HEK293 (cell line): Measurements from ENCODE around the gene HSF5.

ENCODE experiments used
- EGR2 ChIP-seq: fragments of 450-650 bp; formaldehyde crosslinking; IDR thresholded peaks from 2 replicates; pipeline ENCODE4 v1.5.1; 2016; ENCODE audit warnings: low read depth, missing biosample characterization, missing genetic modification characterization
- GLIS1 ChIP-seq: fragments of 450-650 bp; formaldehyde crosslinking; IDR thresholded peaks from 2 replicates; pipeline ENCODE4 v1.5.1; 2016; ENCODE audit warnings: missing biosample characterization, missing genetic modification characterization
- GLIS2 ChIP-seq: fragments of 450-650 bp; formaldehyde crosslinking; IDR thresholded peaks from 2 replicates; pipeline ENCODE4 v1.5.1; 2016; ENCODE audit warnings: missing biosample characterization, missing genetic modification characterization
- KLF16 ChIP-seq: fragments of 450-650 bp; formaldehyde crosslinking; IDR thresholded peaks from 2 replicates; pipeline ENCODE4 v1.5.1; 2017; ENCODE audit warnings: missing biosample characterization, missing genetic modification characterization
- KLF7 ChIP-seq: fragments of 450-650 bp; formaldehyde crosslinking; IDR thresholded peaks from 2 replicates; pipeline ENCODE4 v1.5.1; 2016; ENCODE audit warnings: missing biosample characterization, missing genetic modification characterization, borderline replicate concordance
- KLF8 ChIP-seq: fragments of 450-650 bp; formaldehyde crosslinking; IDR thresholded peaks from 2 replicates; pipeline ENCODE4 v1.5.1; 2016; ENCODE audit warnings: missing biosample characterization, missing genetic modification characterization
- KLF9 ChIP-seq: fragments of 450-650 bp; formaldehyde crosslinking; IDR thresholded peaks from 2 replicates; pipeline ENCODE4 v1.5.1; 2016; ENCODE audit warnings: missing biosample characterization, missing genetic modification characterization, low read depth
- MYNN ChIP-seq: fragments of 450-650 bp; formaldehyde crosslinking; IDR thresholded peaks from 2 replicates; pipeline ENCODE4 v1.5.1; 2016; ENCODE audit warnings: missing biosample characterization, missing genetic modification characterization, borderline replicate concordance
- PRDM1 ChIP-seq: fragments of 450-650 bp; formaldehyde crosslinking; IDR thresholded peaks from 2 replicates; pipeline ENCODE4; 2016; ENCODE audit warnings: missing biosample characterization, missing genetic modification characterization
- SETDB1 ChIP-seq: IDR thresholded peaks from one replicate; pipeline ENCODE4 v1.6.1; 2017; ENCODE audit warnings: mild to moderate bottlenecking, low read length, moderate library complexity, mixed read lengths; ENCODE audit not compliant: insufficient read length
- SP3 ChIP-seq: fragments of 450-650 bp; formaldehyde crosslinking; IDR thresholded peaks from 2 replicates; pipeline ENCODE4 v1.5.1; 2016; ENCODE audit warnings: missing biosample characterization, missing genetic modification characterization
- SP7 ChIP-seq: fragments of 450-650 bp; formaldehyde crosslinking; IDR thresholded peaks from 2 replicates; pipeline ENCODE4 v1.5.1; 2016; ENCODE audit warnings: missing biosample characterization, missing genetic modification characterization
- TRIM28 ChIP-seq: IDR thresholded peaks from 2 replicates; pipeline ENCODE4 v1.6.1; 2011; ENCODE audit warnings: low read length, control low read depth, borderline replicate concordance
- ZBTB10 ChIP-seq: fragments of 450-650 bp; formaldehyde crosslinking; IDR thresholded peaks from 2 replicates; pipeline ENCODE4 v1.5.1; 2016; ENCODE audit warnings: missing biosample characterization, missing genetic modification characterization
- ZBTB17 ChIP-seq: fragments of 450-650 bp; formaldehyde crosslinking; IDR thresholded peaks from 2 replicates; pipeline ENCODE4 v1.5.1; 2016; ENCODE audit warnings: missing biosample characterization, missing genetic modification characterization
- ZNF10 ChIP-seq: fragments of 450-650 bp; formaldehyde crosslinking; IDR thresholded peaks from 2 replicates; pipeline ENCODE4 v1.5.1; 2017; ENCODE audit warnings: missing biosample characterization, missing genetic modification characterization
- ZNF138 ChIP-seq: fragments of 450-650 bp; formaldehyde crosslinking; IDR thresholded peaks from 2 replicates; pipeline ENCODE4 v1.5.1; 2016; ENCODE audit warnings: missing biosample characterization, missing genetic modification characterization, borderline replicate concordance
- ZNF140 ChIP-seq: fragments of 450-650 bp; formaldehyde crosslinking; IDR thresholded peaks from 2 replicates; pipeline ENCODE4 v1.5.1; 2016; ENCODE audit warnings: missing biosample characterization, missing genetic modification characterization
- ZNF184 ChIP-seq: fragments of 450-650 bp; IDR thresholded peaks from 2 replicates; pipeline ENCODE4 v1.5.1; 2018; ENCODE audit warnings: missing biosample characterization, mild to moderate bottlenecking, missing genetic modification characterization
- ZNF2 ChIP-seq: fragments of 450-650 bp; formaldehyde crosslinking; IDR thresholded peaks from 2 replicates; pipeline ENCODE4 v1.5.1; 2016; ENCODE audit warnings: missing biosample characterization, missing genetic modification characterization
- ZNF23 ChIP-seq: fragments of 450-650 bp; formaldehyde crosslinking; IDR thresholded peaks from 2 replicates; pipeline ENCODE4 v1.5.1; 2016; ENCODE audit warnings: missing biosample characterization, missing genetic modification characterization, borderline replicate concordance
- ZNF324 ChIP-seq: fragments of 450-650 bp; formaldehyde crosslinking; IDR thresholded peaks from 2 replicates; pipeline ENCODE4 v1.5.1; 2016; ENCODE audit warnings: missing biosample characterization, missing genetic modification characterization
- ZNF335 ChIP-seq: fragments of 450-650 bp; formaldehyde crosslinking; conservative IDR thresholded peaks from 2 replicates; pipeline ENCODE4 v1.5.1; 2016; ENCODE audit warnings: missing biosample characterization, missing genetic modification characterization
- ZNF341 ChIP-seq: fragments of 450-650 bp; formaldehyde crosslinking; IDR thresholded peaks from 2 replicates; pipeline ENCODE4; 2016; ENCODE audit warnings: low read depth, missing biosample characterization, missing genetic modification characterization
- ZNF366 ChIP-seq: fragments of 450-650 bp; formaldehyde crosslinking; conservative IDR thresholded peaks from 2 replicates; pipeline ENCODE4 v1.5.1; 2016; ENCODE audit warnings: missing biosample characterization, missing genetic modification characterization
- ZNF423 ChIP-seq: fragments of 450-650 bp; formaldehyde crosslinking; IDR thresholded peaks from 2 replicates; pipeline ENCODE4 v1.5.1; 2016; ENCODE audit warnings: missing biosample characterization, missing genetic modification characterization
- ZNF549 ChIP-seq: fragments of 450-650 bp; IDR thresholded peaks from 2 replicates; pipeline ENCODE4 v1.5.1; 2018; ENCODE audit warnings: missing biosample characterization, missing genetic modification characterization, mild to moderate bottlenecking, inconsistent platforms, moderate library complexity
- ZNF571 ChIP-seq: fragments of 450-650 bp; formaldehyde crosslinking; IDR thresholded peaks from 2 replicates; pipeline ENCODE4 v1.5.0; 2017; ENCODE audit warnings: missing biosample characterization, missing genetic modification characterization
- ZNF600 ChIP-seq: fragments of 450-650 bp; formaldehyde crosslinking; IDR thresholded peaks from 2 replicates; pipeline ENCODE4 v1.5.1; 2016; ENCODE audit warnings: missing biosample characterization, missing genetic modification characterization
- ZNF610 ChIP-seq: fragments of 450-650 bp; formaldehyde crosslinking; IDR thresholded peaks from 2 replicates; pipeline ENCODE4 v1.5.1; 2016; ENCODE audit warnings: missing biosample characterization, missing genetic modification characterization, borderline replicate concordance
- ZNF626 ChIP-seq: fragments of 450-650 bp; sonication (Bioruptor Pico); formaldehyde crosslinking; IDR thresholded peaks from 2 replicates; pipeline ENCODE4 v1.5.1; 2018; ENCODE audit warnings: missing biosample characterization, missing genetic modification characterization, inconsistent platforms
- ZNF660 ChIP-seq: fragments of 450-650 bp; IDR thresholded peaks from 2 replicates; pipeline ENCODE4 v1.5.1; 2018; ENCODE audit warnings: missing biosample characterization, mild to moderate bottlenecking, missing genetic modification characterization
- ZNF76 ChIP-seq: fragments of 450-650 bp; formaldehyde crosslinking; IDR thresholded peaks from 2 replicates; pipeline ENCODE4; 2016; ENCODE audit warnings: low read depth, missing biosample characterization, missing genetic modification characterization, borderline replicate concordance
- ZNF791 ChIP-seq: fragments of 450-650 bp; formaldehyde crosslinking; IDR thresholded peaks from 2 replicates; pipeline ENCODE4 v1.5.1; 2016; ENCODE audit warnings: missing biosample characterization, missing genetic modification characterization
- ZSCAN30 ChIP-seq: fragments of 450-650 bp; IDR thresholded peaks from 2 replicates; pipeline ENCODE4 v1.5.1; 2018; ENCODE audit warnings: missing biosample characterization, mild to moderate bottlenecking, missing genetic modification characterization, moderate library complexity
- TF ChIP-seq, protein P1 (sequence below): fragments of 450-650 bp; formaldehyde crosslinking; IDR thresholded peaks from 2 replicates; pipeline ENCODE4 v1.5.1; 2016; ENCODE audit warnings: missing biosample characterization, missing genetic modification characterization
- TF ChIP-seq, protein P2 (sequence below): fragments of 450-650 bp; formaldehyde crosslinking; IDR thresholded peaks from 2 replicates; pipeline ENCODE4 v1.5.1; 2016; ENCODE audit warnings: missing biosample characterization, missing genetic modification characterization

HSF5 gene

DNA sequence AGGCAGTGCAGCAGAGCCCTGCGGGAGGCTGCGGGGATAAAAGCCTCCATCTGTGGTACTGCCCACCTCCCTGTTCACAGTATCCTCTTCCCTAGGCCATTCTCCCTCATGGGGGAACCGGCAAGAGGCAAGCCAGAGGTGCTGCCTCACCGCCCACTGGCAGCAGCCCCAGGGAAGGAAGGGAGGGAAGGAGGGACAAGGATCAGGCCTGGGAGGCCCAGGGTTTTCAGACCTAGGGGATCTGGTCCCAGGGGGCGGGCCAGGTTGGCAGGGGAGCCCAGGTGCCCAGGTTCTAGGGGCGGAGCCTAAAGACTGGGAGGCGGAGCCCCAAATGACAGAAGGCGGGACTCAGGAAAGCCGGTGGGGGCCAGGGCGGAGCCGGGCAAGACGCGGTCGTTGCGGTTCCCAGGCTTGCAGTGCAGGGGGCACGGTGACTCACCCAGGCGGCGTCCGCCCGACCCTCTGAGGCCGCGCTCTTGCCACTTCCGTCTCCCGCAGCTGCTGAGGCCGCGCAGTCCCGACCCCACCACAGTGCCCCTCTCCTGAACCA lies 29.2 kb upstream of the HSF5 start (continued):
- TF ChIP-seq SP7 (tag by site-specific recombination) (peak; percentile 59), ZNF140 (tag by site-specific recombination) (no peak), PRDM1 (peak; percentile 48; the same call in 1 of the 2 replicates), ZNF138 (no peak), ZNF366 (tag by site-specific recombination) (peak; percentile 56), ZNF10 (peak; percentile 96), ZNF2 (tag by site-specific recombination) (no peak), ZNF76 (tag by site-specific recombination) (0 out of 2 replicates have a peak, but pooled peaks have one; percentile 46), MYNN (no peak), ZNF660 (tag by site-specific recombination) (peak; percentile 51), TRIM28 (no peak), ZNF791 (tag by site-specific recombination) (no peak), ZNF423 (tag by site-specific recombination) (peak; percentile 44; the same call in 1 of the 2 replicates), EGR2 (tag by site-specific recombination) (no peak), ZNF600 (tag by site-specific recombination) (0 out of 2 replicates have a peak, but pooled peaks have one; percentile 20), ZNF324 (peak; percentile 70; the same call in 1 of the 2 replicates), KLF8 (peak; percentile 97; the same call in 1 of the 2 replicates), ZNF610 (tag by site-specific recombination) (no peak), ZBTB17 (peak; percentile 78), KLF16 (tag by site-specific recombination) (peak; percentile 73), ZNF184 (tag by site-specific recombination) (no peak), ZNF335 (tag by site-specific recombination) (peak; percentile 56), ZBTB10 (tag by site-specific recombination) (peak; percentile 29; the same call in 1 of the 2 replicates), ZNF626 (tag by site-specific recombination) (no peak), GLIS2 (tag by site-specific recombination) (peak; percentile 100), KLF9 (tag by site-specific recombination) (peak; percentile 65), KLF7 (tag by site-specific recombination) (peak; percentile 89), ZNF341 (tag by site-specific recombination) (peak; percentile 76), SP3 (tag by site-specific recombination) (no peak), ZNF23 (tag by site-specific recombination) (no peak), SETDB1 (no peak), GLIS1 (tag by site-specific recombination) (peak; percentile 99), ZSCAN30 (tag by site-specific recombination) (no peak), ZNF549 (tag by site-specific recombination) (no peak), ZNF571 (tag by site-specific recombination) (no peak)
- TF ChIP-seq, protein P1, sequence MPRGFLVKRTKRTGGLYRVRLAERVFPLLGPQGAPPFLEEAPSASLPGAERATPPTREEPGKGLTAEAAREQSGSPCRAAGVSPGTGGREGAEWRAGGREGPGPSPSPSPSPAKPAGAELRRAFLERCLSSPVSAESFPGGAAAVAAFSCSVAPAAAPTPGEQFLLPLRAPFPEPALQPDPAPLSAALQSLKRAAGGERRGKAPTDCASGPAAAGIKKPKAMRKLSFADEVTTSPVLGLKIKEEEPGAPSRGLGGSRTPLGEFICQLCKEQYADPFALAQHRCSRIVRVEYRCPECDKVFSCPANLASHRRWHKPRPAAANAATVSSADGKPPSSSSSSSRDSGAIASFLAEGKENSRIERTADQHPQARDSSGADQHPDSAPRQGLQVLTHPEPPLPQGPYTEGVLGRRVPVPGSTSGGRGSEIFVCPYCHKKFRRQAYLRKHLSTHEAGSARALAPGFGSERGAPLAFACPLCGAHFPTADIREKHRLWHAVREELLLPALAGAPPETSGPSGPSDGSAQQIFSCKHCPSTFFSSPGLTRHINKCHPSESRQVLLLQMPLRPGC: no peak
- TF ChIP-seq, protein P2, sequence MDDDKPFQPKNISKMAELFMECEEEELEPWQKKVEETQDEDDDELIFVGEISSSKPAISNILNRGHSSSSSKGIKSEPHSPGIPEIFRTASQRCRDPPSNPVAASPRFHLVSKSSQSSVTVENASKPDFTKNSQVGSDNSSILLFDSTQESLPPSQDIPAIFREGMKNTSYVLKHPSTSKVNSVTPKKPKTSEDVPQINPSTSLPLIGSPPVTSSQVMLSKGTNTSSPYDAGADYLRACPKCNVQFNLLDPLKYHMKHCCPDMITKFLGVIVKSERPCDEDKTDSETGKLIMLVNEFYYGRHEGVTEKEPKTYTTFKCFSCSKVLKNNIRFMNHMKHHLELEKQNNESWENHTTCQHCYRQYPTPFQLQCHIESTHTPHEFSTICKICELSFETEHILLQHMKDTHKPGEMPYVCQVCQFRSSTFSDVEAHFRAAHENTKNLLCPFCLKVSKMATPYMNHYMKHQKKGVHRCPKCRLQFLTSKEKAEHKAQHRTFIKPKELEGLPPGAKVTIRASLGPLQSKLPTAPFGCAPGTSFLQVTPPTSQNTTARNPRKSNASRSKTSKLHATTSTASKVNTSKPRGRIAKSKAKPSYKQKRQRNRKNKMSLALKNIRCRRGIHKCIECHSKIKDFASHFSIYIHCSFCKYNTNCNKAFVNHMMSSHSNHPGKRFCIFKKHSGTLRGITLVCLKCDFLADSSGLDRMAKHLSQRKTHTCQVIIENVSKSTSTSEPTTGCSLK (tag by site-specific recombination): no peak
